ENCODE measurements around the gene ARTN. TPM values are rescaled to one million over a fixed set of nuclear protein-coding genes. Genes with fewer than 3 reads are reported as not detected.

ARTN gene
- total and polyA plus RNA-seq, 2 experiments from 2014 or later, result 2.1 TPM; not detected in 1

DNA sequence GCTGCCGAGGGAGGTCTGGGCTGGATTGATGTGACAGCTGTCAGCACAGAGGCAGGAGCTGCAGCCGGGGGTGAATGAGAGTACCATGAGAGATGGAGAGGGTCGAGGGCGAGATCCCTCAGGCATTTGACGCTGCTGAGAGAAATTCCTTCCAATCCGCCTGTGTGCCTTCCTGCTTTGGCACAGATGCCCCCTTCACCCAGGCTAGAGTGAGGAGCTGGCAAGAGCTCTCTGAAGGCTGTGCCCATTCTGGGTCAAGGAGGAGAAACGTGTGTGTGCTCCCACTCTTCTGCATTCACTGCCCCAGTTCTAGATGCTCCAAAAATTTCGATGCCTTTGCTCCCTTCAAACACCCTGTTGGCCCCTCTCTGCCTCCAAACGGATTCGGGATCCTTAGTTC, 4.8 kb downstream of the ARTN start:
- no peak overlapping the region for H3K4me2 ChIP-seq
- H3K79me2 ChIP-seq, result no peaks in the 10 kb centered on the region
- H3K4me3 ChIP-seq, result no peak overlapping the region
- H3K27me3 ChIP-seq, result peaks cover 5% of the 10 kb centered on the region
- no peak overlapping the region for H2AFZ ChIP-seq
- no peaks in the 10 kb centered on the region for H3K9me3 ChIP-seq (ENCODE audit: low read depth)
- no peaks in the 10 kb centered on the region for H4K20me1 ChIP-seq (ENCODE audit: insufficient read depth, poor library complexity, severe bottlenecking)
- no peaks in the 10 kb centered on the region for H3K9me2 ChIP-seq (replicated peaks; ENCODE audit: insufficient read depth)
- H3K4me1 ChIP-seq (ENCODE audit: insufficient read depth), result peaks cover 19% of the 10 kb centered on the region
- TF ChIP-seq EZH2phosphoT487 (IDR thresholded peaks at IDR 0.05; ENCODE audit: low read depth, severe bottlenecking, unreplicated experiment) (no peak), CTCF (IDR thresholded peaks at IDR 0.05; ENCODE audit: poor library complexity) (no peak), EZH2 (IDR thresholded peaks at IDR 0.05; ENCODE audit: borderline replicate concordance) (no peak)
- H3K27ac ChIP-seq, result no peak overlapping the region
- no peaks in the 10 kb centered on the region for H3K36me3 ChIP-seq (replicated peaks; ENCODE audit: insufficient read depth, low read depth)
- 78% methylated on average over 10 of the region's 10 CpGs for WGBS (ENCODE audit: low lambda C conversion rate, missing lambda C conversion rate)
- DNase-seq (ENCODE audit: low spot score), result no peak

DNA sequence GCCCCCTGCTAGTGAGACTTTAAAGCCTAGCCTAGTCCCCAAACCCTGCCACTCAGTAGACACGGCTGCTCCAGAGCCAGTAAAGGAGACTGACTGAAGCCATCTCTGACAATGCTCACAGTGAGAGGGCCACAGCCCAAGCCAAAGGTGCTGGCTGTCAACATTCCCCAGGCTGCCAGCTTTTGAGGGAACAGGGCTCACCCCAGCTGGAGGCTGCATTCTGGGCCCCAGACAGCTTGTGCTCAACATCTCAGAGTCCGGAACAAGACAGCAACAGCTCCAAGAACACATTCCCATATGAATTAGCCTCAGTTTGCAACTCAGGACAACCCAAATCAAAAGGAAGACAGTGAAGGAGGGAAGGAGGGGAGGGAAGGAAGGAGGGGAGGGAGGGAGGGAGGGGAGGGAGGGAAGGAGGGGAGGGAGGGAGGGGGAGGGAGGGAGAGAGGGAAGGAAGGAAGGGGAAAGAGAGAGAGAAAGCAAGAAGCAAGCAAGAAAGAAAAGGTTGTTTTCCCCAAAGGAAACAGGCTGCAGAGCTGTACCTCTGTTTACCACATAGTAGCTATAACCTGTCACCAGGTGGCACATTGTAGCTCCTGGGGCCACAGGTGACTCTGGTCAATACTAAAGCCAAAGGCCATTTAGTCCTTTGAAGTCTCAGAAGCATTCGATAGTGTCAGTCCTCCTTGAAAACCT, 5.4 kb downstream of the ARTN start:
- TF ChIP-seq CTCF (IDR thresholded peaks at IDR 0.05; ENCODE audit: poor library complexity), result no peak
- TF ChIP-seq EZH2 (IDR thresholded peaks at IDR 0.05; ENCODE audit: borderline replicate concordance), result no peak
- TF ChIP-seq EZH2phosphoT487 (IDR thresholded peaks at IDR 0.05; ENCODE audit: low read depth, severe bottlenecking, unreplicated experiment), result no peak
- Histone ChIP-seq H3K9me2 (replicated peaks; ENCODE audit: insufficient read depth) (no peaks in the 10 kb centered on the region), H3K27ac (no peak overlapping the region), H3K27me3 (peaks cover 5% of the 10 kb centered on the region), H3K4me3 (no peak overlapping the region), H3K9me3 (ENCODE audit: low read depth) (no peaks in the 10 kb centered on the region), H2AFZ (no peak overlapping the region), H3K36me3 (replicated peaks; ENCODE audit: insufficient read depth, low read depth) (no peaks in the 10 kb centered on the region), H4K20me1 (ENCODE audit: insufficient read depth, poor library complexity, severe bottlenecking) (no peaks in the 10 kb centered on the region), H3K4me1 (ENCODE audit: insufficient read depth) (peaks cover 13% of the 10 kb centered on the region), H3K79me2 (no peaks in the 10 kb centered on the region), H3K4me2 (no peak overlapping the region)
- no peak for DNase-seq (ENCODE audit: low spot score)
- WGBS (ENCODE audit: low lambda C conversion rate, missing lambda C conversion rate), result 62% methylated on average over 3 of the region's 3 CpGs

DNA sequence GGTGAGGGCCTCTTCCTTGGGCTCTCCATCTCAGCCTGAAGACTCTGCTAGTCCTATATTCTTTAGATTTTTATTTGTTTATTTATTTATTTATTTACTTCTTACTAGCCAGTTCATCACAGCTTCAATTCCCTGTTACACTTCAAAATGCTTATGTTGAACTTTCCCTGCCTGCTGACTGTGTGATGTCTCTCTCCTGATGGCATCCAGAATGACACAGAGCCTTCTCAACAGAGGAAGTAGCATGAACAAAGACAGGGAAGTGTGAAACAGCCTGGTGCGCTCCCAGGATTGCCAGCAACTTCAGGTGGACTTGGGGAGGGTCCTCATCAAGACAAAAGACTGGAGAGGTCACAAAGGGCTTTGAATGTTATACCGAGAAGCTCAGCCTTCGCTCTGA, 8.8 kb downstream of the ARTN start:
- Histone ChIP-seq H3K9me2 (replicated peaks; ENCODE audit: insufficient read depth) (no peaks in the 10 kb centered on the region), H3K4me1 (ENCODE audit: insufficient read depth) (peaks cover 1% of the 10 kb centered on the region), H4K20me1 (ENCODE audit: insufficient read depth, poor library complexity, severe bottlenecking) (no peaks in the 10 kb centered on the region), H3K27ac (no peak overlapping the region), H3K27me3 (no peaks in the 10 kb centered on the region), H3K79me2 (peaks cover 5% of the 10 kb centered on the region), H3K4me2 (no peak overlapping the region), H3K4me3 (no peak overlapping the region), H3K9me3 (ENCODE audit: low read depth) (no peaks in the 10 kb centered on the region), H2AFZ (no peak overlapping the region), H3K36me3 (replicated peaks; ENCODE audit: insufficient read depth, low read depth) (no peaks in the 10 kb centered on the region)
- 91% methylated on average over 3 of the region's 3 CpGs for WGBS (ENCODE audit: low lambda C conversion rate, missing lambda C conversion rate)
- TF ChIP-seq CTCF (IDR thresholded peaks at IDR 0.05; ENCODE audit: poor library complexity), result no peak
- no peak for TF ChIP-seq EZH2phosphoT487 (IDR thresholded peaks at IDR 0.05; ENCODE audit: low read depth, severe bottlenecking, unreplicated experiment)
- TF ChIP-seq EZH2 (IDR thresholded peaks at IDR 0.05; ENCODE audit: borderline replicate concordance), result no peak
- DNase-seq (ENCODE audit: low spot score), result no peak
